Stomach smooth muscle (tissue), 2 donors: ENCODE data around the gene CD163L1.

Experiments used
- H3K27ac ChIP-seq: one replicate; pipeline ENCODE4 v1.7.0; 2013; ENCODE audit warnings: mild to moderate bottlenecking, low read length, inconsistent platforms
- H3K27me3 ChIP-seq, 2 donors: one replicate each; pipeline ENCODE4 v1.7.0; 2013; ENCODE audit warnings: low read length in 2 of 2; ENCODE audit not compliant: insufficient read depth in 2 of 2, control insufficient read depth in 1 of 2
- H3K36me3 ChIP-seq, 2 donors: one replicate each; pipeline ENCODE4 v1.7.0; 2013; ENCODE audit warnings: low read length in 2 of 2; ENCODE audit not compliant: control insufficient read depth in 2 of 2, insufficient read depth in 2 of 2
- H3K4me1 ChIP-seq: one replicate; pipeline ENCODE4 v1.7.0; 2013; ENCODE audit warnings: low read length; ENCODE audit not compliant: control insufficient read depth, insufficient read depth
- H3K4me3 ChIP-seq, 2 donors: one replicate each; pipeline ENCODE4 v1.7.0; 2013; ENCODE audit warnings: low read length in 2 of 2
- H3K9ac ChIP-seq, 2 donors: one replicate each; pipeline ENCODE4 v1.7.0; 2013; ENCODE audit warnings: low read length in 2 of 2, mild to moderate bottlenecking in 1 of 2
- H3K9me3 ChIP-seq, 2 donors: one replicate each; pipeline ENCODE4 v1.7.0; 2013; ENCODE audit warnings: low read length in 2 of 2; ENCODE audit not compliant: control insufficient read depth in 2 of 2
- donor health status: healthy.
- donor health status: Pancreatic carcinoma.

The CD163L1 gene

DNA sequence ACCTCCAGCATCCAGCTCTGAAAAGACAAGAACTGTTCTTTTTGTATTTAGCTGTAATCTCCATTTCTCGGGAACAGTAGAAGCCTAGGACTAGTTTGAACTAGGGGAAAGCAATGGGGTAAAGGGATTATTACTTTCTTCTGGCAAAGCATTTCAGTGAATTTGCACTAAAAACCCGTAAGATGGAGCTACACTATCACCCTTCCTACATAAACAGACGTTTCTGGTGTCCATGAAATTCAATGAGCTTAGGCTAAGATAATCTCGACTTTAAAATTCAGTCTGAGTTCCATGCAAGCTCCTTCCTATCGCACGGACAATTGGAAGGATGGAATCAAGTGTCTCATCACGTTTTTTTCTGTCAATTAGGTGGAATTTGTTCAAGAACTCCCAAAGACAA, 116.0 kb downstream of the CD163L1 start:
- no peak overlapping the region for H3K27ac ChIP-seq
- H3K4me3 ChIP-seq = no peak overlapping the region
- H3K9me3 ChIP-seq = no peaks in the 10 kb centered on the region
- H3K9ac ChIP-seq = no peak overlapping the region
- H3K27me3 ChIP-seq = no peaks in the 10 kb centered on the region
- no peaks in the 10 kb centered on the region for H3K36me3 ChIP-seq
- no peaks in the 10 kb centered on the region for H3K4me1 ChIP-seq

DNA sequence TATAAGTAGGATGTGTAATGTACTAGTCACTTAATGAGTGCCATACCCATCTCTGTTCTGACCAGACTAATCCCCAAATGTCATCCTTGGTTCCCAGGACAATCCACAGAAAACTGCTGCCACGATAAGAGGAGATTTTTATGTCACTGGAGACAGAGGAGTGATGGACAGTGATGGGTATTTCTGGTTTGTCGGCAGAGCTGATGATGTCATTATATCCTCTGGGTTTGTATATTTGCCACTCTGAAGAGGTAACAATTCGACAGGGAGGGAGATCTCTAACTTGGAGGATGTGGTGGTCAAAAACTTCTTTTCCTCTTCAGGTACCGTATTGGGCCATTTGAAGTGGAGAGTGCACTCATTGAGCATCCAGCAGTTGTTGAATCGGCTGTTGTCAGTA, 119.8 kb downstream of the CD163L1 start:
- no peaks in the 10 kb centered on the region for H3K9me3 ChIP-seq
- H3K27me3 ChIP-seq = no peaks in the 10 kb centered on the region
- no peak overlapping the region for H3K27ac ChIP-seq
- no peak overlapping the region for H3K4me3 ChIP-seq
- H3K9ac ChIP-seq = no peak overlapping the region
- H3K36me3 ChIP-seq = no peaks in the 10 kb centered on the region
- no peaks in the 10 kb centered on the region for H3K4me1 ChIP-seq

DNA sequence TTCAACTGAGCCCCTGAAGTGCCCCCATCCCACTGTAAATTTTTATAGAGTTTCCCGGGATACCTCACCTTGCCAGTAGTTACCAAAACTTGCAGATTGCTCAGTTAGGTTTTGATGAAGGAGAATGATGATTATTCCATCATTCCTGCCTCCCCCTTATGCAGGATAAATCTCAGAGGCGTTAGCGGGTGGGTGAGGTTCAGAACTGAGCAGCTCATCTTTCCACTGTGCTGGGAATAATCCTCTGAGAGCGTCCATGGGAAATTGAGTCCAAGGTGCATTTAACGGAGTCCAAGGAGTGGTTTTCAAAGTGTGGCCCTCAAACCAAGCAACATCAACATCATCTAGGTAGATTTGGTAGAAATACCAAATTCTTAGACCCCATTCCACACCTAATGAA, 121.4 kb downstream of the CD163L1 start:
- H3K36me3 ChIP-seq = no peaks in the 10 kb centered on the region
- H3K4me1 ChIP-seq = no peaks in the 10 kb centered on the region
- H3K27me3 ChIP-seq = no peaks in the 10 kb centered on the region
- no peak overlapping the region for H3K27ac ChIP-seq
- H3K9ac ChIP-seq = no peak overlapping the region
- no peak overlapping the region for H3K4me3 ChIP-seq
- H3K9me3 ChIP-seq = no peaks in the 10 kb centered on the region

DNA sequence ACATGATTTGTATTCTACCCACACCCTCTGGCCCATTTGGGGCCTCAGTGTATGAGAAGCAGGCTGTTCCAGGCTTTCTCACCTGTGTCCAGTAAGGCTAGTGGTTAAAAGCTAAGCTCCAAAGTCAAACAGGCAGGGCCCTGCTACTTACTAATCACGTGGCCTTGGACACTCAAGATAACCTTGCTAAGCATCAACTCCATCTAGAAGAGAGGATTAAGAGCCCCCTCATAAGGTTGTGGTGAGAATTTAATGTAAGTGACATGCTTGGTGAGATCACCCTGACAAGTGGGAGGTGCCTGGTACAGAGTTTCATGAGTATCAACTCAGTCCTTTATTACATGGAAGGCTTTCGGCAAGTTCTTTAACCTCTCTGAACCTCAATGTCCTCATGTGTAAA, 122.3 kb downstream of the CD163L1 start:
- H3K36me3 ChIP-seq = no peaks in the 10 kb centered on the region
- no peak overlapping the region for H3K4me3 ChIP-seq
- no peaks in the 10 kb centered on the region for H3K4me1 ChIP-seq
- no peak overlapping the region for H3K9ac ChIP-seq
- H3K9me3 ChIP-seq = no peaks in the 10 kb centered on the region
- H3K27ac ChIP-seq = no peak overlapping the region
- no peaks in the 10 kb centered on the region for H3K27me3 ChIP-seq

DNA sequence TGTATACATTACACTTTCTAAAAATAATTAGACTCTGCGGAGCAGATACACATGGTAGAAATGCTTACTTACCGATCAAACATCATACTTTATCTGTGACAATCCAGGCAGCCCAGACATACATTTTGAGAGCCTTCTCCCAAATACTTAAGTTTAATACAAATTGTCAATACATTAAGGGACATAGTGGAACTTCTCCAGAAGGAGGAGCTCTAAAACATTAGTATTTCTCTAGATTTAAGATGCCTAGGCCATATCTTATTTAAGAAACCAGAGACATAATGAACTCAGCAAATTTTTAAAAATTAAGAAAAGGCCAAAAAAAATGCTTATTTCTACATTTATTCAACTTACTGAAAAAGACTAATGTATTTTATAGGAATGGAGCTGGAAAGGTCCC, 124.0 kb downstream of the CD163L1 start:
- H3K4me1 ChIP-seq = no peaks in the 10 kb centered on the region
- H3K9ac ChIP-seq = no peak overlapping the region

DNA sequence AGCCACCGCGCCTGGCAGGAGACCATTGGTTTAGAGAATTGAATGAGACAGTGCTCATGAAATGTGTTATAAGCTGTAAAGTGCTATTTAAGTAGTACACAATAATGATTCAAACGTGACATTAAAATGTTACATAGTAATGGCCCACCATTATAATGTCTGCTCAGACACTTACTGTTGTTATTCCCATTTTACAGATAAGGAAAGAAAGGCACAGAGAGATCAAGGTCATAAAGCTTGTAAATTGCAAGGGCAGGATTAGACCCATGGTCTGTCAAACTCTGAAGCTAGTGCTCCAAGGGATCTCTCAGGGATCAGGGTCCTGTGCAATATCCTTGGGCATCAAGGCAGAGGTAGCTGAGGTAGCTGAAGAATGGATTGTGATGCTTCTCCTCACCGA, 133.9 kb downstream of the CD163L1 start:
- no peaks in the 10 kb centered on the region for H3K36me3 ChIP-seq
- no peak overlapping the region for H3K9ac ChIP-seq
- H3K27ac ChIP-seq = no peak overlapping the region
- peaks cover 0 to 3% of the 10 kb centered on the region in 2 donors for H3K9me3 ChIP-seq
- H3K4me1 ChIP-seq = no peaks in the 10 kb centered on the region
- no peak overlapping the region for H3K4me3 ChIP-seq
- no peaks in the 10 kb centered on the region for H3K27me3 ChIP-seq

More for the DNA sequence above, 124.0 kb downstream of the CD163L1 start:
- no peak overlapping the region for H3K4me3 ChIP-seq
- no peak overlapping the region for H3K27ac ChIP-seq
- no peaks in the 10 kb centered on the region for H3K27me3 ChIP-seq
- H3K9me3 ChIP-seq = no peaks in the 10 kb centered on the region
- no peaks in the 10 kb centered on the region for H3K36me3 ChIP-seq
